Neural cell (in vitro differentiated cells): Measurements from ENCODE around the gene CIRBP.

Experiments used
- EP300 ChIP-seq: fragments of 450-650 bp; conservative IDR thresholded peaks from 2 replicates; pipeline ENCODE4 v1.6.1; 2014; ENCODE audit warnings: antibody characterized with exemption, mild to moderate bottlenecking, moderate library complexity; ENCODE audit not compliant: poor library complexity, severe bottlenecking
- EZH2 ChIP-seq: fragments of 200-600, 300-800 bp; shearing (Covaris generic), sonication (generic); IDR thresholded peaks from 2 replicates; pipeline ENCODE4 v1.6.1; 2014; ENCODE audit warnings: antibody characterized with exemption, low read length, borderline replicate concordance, mild to moderate bottlenecking; ENCODE audit not compliant: insufficient read depth, poor library complexity, severe bottlenecking
- MXI1 ChIP-seq: fragments of 450-650 bp; conservative IDR thresholded peaks from 2 replicates; pipeline ENCODE4 v1.6.1; 2014; ENCODE audit warnings: antibody characterized with exemption, mild to moderate bottlenecking; ENCODE audit not compliant: poor library complexity, severe bottlenecking
- POLR2AphosphoS5 ChIP-seq: IDR thresholded peaks from 2 replicates; pipeline ENCODE4 v1.6.1; 2012
- RAD21 ChIP-seq: fragments of 450-650 bp; conservative IDR thresholded peaks from 2 replicates; pipeline ENCODE4 v1.6.1; 2014; ENCODE audit warnings: antibody characterized with exemption, mild to moderate bottlenecking, moderate library complexity
- SMC3 ChIP-seq: fragments of 450-650 bp; conservative IDR thresholded peaks from 2 replicates; pipeline ENCODE4 v1.6.1; 2014; ENCODE audit warnings: antibody characterized with exemption, mild to moderate bottlenecking, moderate library complexity; ENCODE audit not compliant: poor library complexity
- TAF1 ChIP-seq: IDR thresholded peaks from 2 replicates; pipeline ENCODE4 v1.6.1; 2012; ENCODE audit warnings: low read depth
- TF ChIP-seq, protein P1 (sequence below): fragments of 450-650 bp; IDR thresholded peaks from 2 replicates; pipeline ENCODE4 v1.5.1; 2014; ENCODE audit warnings: antibody characterized with exemption, mild to moderate bottlenecking, moderate library complexity; ENCODE audit not compliant: poor library complexity, severe bottlenecking
- TF ChIP-seq, protein P2 (sequence below): IDR thresholded peaks from 2 replicates; pipeline ENCODE4 v1.6.1; 2012; ENCODE audit warnings: borderline replicate concordance

DNA sequence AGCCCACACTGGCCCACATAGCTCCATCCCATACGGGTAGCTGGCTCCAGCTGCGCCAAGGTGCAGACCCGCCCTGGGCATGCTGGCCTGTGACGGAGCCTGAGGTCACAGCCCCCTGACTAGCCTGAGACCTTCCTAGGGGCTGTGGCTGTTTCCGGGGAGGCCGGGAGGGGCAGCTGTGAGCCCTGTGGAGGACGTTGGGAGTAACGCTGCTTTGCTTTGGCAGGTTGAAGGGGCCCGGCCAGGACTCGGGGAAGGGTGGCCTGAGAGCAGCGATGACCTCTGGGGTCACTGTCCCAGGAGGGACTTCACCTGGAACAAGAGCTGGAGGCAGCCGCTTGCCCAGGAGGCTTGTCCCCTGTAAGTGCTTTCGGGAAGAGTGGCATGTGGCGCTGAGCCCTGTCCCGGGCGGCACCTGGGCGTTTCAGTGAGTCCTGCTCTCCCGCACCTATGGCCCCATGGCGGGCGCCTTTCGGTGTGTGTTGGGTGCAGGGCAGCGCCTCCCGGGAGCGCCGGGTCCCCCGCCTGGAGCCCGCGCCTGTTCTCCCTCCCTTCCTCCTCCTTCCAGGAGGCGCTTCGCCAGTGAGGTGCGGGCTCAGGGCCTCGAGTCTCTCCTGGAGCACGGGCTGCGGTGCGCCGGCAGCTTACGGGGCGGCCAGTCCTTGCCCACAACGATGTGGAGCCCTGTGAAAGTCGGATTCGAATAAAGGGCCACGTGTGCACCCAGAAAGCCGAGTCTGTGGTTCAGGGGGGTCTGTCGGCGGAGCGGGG lies 5.1 kb downstream of the CIRBP start:
- TF ChIP-seq, protein P1, sequence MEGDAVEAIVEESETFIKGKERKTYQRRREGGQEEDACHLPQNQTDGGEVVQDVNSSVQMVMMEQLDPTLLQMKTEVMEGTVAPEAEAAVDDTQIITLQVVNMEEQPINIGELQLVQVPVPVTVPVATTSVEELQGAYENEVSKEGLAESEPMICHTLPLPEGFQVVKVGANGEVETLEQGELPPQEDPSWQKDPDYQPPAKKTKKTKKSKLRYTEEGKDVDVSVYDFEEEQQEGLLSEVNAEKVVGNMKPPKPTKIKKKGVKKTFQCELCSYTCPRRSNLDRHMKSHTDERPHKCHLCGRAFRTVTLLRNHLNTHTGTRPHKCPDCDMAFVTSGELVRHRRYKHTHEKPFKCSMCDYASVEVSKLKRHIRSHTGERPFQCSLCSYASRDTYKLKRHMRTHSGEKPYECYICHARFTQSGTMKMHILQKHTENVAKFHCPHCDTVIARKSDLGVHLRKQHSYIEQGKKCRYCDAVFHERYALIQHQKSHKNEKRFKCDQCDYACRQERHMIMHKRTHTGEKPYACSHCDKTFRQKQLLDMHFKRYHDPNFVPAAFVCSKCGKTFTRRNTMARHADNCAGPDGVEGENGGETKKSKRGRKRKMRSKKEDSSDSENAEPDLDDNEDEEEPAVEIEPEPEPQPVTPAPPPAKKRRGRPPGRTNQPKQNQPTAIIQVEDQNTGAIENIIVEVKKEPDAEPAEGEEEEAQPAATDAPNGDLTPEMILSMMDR = no peak
- TF ChIP-seq, protein P2, sequence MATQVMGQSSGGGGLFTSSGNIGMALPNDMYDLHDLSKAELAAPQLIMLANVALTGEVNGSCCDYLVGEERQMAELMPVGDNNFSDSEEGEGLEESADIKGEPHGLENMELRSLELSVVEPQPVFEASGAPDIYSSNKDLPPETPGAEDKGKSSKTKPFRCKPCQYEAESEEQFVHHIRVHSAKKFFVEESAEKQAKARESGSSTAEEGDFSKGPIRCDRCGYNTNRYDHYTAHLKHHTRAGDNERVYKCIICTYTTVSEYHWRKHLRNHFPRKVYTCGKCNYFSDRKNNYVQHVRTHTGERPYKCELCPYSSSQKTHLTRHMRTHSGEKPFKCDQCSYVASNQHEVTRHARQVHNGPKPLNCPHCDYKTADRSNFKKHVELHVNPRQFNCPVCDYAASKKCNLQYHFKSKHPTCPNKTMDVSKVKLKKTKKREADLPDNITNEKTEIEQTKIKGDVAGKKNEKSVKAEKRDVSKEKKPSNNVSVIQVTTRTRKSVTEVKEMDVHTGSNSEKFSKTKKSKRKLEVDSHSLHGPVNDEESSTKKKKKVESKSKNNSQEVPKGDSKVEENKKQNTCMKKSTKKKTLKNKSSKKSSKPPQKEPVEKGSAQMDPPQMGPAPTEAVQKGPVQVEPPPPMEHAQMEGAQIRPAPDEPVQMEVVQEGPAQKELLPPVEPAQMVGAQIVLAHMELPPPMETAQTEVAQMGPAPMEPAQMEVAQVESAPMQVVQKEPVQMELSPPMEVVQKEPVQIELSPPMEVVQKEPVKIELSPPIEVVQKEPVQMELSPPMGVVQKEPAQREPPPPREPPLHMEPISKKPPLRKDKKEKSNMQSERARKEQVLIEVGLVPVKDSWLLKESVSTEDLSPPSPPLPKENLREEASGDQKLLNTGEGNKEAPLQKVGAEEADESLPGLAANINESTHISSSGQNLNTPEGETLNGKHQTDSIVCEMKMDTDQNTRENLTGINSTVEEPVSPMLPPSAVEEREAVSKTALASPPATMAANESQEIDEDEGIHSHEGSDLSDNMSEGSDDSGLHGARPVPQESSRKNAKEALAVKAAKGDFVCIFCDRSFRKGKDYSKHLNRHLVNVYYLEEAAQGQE = no peak
- no peak for TF ChIP-seq POLR2AphosphoS5
- no peak for TF ChIP-seq SMC3
- no peak for TF ChIP-seq RAD21
- no peak for TF ChIP-seq EZH2
- no peak for TF ChIP-seq TAF1
- TF ChIP-seq EP300 = no peak
- TF ChIP-seq MXI1 = no peak
